WTC11 (cell line): ENCODE measurements around the gene SAPCD2.

ENCODE experiments used
- ATF2 ChIP-seq: sonication (generic); formaldehyde crosslinking; IDR thresholded peaks from 2 replicates; pipeline ENCODE4 v1.8.1; 2022; ENCODE audit warnings: low read depth, missing genetic modification reagents, borderline replicate concordance
- CBFB ChIP-seq: sonication (generic); formaldehyde crosslinking; IDR thresholded peaks from 2 replicates; pipeline ENCODE4 v1.8.1; 2022; ENCODE audit warnings: mild to moderate bottlenecking, low read depth, missing genetic modification reagents
- E2F1 ChIP-seq: sonication (generic); formaldehyde crosslinking; IDR thresholded peaks from 2 replicates; pipeline ENCODE4 v1.8.0; 2022; ENCODE audit warnings: mild to moderate bottlenecking, missing genetic modification reagents
- ELF4 ChIP-seq: sonication (generic); formaldehyde crosslinking; IDR thresholded peaks from 2 replicates; pipeline ENCODE4 v1.8.1; 2022; ENCODE audit warnings: low read depth, mild to moderate bottlenecking, moderate library complexity, missing genetic modification reagents
- JUN ChIP-seq: sonication (generic); formaldehyde crosslinking; IDR thresholded peaks from 2 replicates; pipeline ENCODE4 v1.8.0; 2023; ENCODE audit warnings: mild to moderate bottlenecking, missing genetic modification reagents
- SOX15 ChIP-seq: fragments of 250-450 bp; sonication (Bioruptor Pico); IDR thresholded peaks from 2 replicates; pipeline ENCODE4 v1.9.0; 2021; ENCODE audit warnings: mild to moderate bottlenecking
- SP1 ChIP-seq: sonication (generic); formaldehyde crosslinking; conservative IDR thresholded peaks from 2 replicates; pipeline ENCODE4 v1.8.1; 2022; ENCODE audit warnings: missing genetic modification reagents
- TEAD4 ChIP-seq: sonication (generic); formaldehyde crosslinking; IDR thresholded peaks from 2 replicates; pipeline ENCODE4 v1.8.0; 2022; ENCODE audit warnings: mild to moderate bottlenecking, missing genetic modification reagents
- USF2 ChIP-seq: sonication (generic); formaldehyde crosslinking; IDR thresholded peaks from 2 replicates; pipeline ENCODE4 v1.8.1; 2023; ENCODE audit warnings: mild to moderate bottlenecking, missing genetic modification reagents, moderate library complexity
- ZNF121 ChIP-seq: sonication (generic); formaldehyde crosslinking; IDR thresholded peaks from 2 replicates; pipeline ENCODE4 v1.8.0; 2023; ENCODE audit warnings: missing genetic modification reagents
- ZNF423 ChIP-seq: fragments of 250-450 bp; sonication (Bioruptor Pico); IDR thresholded peaks from 2 replicates; pipeline ENCODE4 v2.1.2; 2022; ENCODE audit warnings: mild to moderate bottlenecking, moderate library complexity
- TF ChIP-seq, protein P1 (sequence below): fragments of 200-600 bp; IDR thresholded peaks from 2 replicates; pipeline ENCODE4 v1.8.0; 2022; ENCODE audit warnings: antibody characterized with exemption
- TF ChIP-seq, protein P2 (sequence below): sonication (generic); formaldehyde crosslinking; IDR thresholded peaks from 2 replicates; pipeline ENCODE4 v1.8.0; 2022; ENCODE audit warnings: mild to moderate bottlenecking, missing genetic modification reagents

DNA sequence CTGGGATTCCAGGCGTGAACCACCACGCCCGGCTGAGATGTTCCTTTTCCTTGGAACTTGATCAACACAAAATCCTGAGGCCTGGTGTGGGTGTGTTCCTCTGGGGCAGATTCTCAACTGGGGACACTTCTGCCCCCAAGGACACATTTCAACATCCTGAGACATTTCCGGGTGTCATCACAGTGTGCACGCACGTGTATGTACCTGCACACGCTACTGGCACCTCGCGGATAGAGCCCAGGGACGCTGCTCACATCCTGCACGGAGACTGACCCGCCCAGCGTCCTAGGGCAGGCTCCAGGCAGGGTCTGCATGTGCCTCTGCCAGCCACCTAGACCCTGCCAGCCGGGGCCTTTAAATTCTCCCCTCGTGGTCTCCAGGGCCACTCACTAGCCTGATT lies 8.0 kb downstream of the SAPCD2 start:
- TF ChIP-seq JUN (CRISPR knock-in tag) (no peak), USF2 (no peak), ELF4 (no peak), ZNF423 (no peak), SOX15 (no peak), TEAD4 (CRISPR knock-in tag) (no peak), ZNF121 (CRISPR knock-in tag) (no peak), E2F1 (CRISPR knock-in tag) (no peak), ATF2 (CRISPR knock-in tag) (no peak), CBFB (CRISPR knock-in tag) (no peak), SP1 (CRISPR knock-in tag) (no peak)
- TF ChIP-seq, protein P1, sequence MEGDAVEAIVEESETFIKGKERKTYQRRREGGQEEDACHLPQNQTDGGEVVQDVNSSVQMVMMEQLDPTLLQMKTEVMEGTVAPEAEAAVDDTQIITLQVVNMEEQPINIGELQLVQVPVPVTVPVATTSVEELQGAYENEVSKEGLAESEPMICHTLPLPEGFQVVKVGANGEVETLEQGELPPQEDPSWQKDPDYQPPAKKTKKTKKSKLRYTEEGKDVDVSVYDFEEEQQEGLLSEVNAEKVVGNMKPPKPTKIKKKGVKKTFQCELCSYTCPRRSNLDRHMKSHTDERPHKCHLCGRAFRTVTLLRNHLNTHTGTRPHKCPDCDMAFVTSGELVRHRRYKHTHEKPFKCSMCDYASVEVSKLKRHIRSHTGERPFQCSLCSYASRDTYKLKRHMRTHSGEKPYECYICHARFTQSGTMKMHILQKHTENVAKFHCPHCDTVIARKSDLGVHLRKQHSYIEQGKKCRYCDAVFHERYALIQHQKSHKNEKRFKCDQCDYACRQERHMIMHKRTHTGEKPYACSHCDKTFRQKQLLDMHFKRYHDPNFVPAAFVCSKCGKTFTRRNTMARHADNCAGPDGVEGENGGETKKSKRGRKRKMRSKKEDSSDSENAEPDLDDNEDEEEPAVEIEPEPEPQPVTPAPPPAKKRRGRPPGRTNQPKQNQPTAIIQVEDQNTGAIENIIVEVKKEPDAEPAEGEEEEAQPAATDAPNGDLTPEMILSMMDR: no peak
- TF ChIP-seq, protein P2, sequence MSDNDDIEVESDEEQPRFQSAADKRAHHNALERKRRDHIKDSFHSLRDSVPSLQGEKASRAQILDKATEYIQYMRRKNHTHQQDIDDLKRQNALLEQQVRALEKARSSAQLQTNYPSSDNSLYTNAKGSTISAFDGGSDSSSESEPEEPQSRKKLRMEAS: no peak
